Measurements from ENCODE around the gene VPS37B.
"Not testable (repeated sequence)": the region's sequence is repeated elsewhere in the genome, so short reads cannot be mapped to it uniquely, and the experiment has no call there.

Gene VPS37B, protein sequence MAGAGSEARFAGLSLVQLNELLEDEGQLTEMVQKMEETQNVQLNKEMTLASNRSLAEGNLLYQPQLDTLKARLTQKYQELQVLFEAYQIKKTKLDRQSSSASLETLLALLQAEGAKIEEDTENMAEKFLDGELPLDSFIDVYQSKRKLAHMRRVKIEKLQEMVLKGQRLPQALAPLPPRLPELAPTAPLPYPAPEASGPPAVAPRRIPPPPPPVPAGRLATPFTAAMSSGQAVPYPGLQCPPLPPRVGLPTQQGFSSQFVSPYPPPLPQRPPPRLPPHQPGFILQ

DNA sequence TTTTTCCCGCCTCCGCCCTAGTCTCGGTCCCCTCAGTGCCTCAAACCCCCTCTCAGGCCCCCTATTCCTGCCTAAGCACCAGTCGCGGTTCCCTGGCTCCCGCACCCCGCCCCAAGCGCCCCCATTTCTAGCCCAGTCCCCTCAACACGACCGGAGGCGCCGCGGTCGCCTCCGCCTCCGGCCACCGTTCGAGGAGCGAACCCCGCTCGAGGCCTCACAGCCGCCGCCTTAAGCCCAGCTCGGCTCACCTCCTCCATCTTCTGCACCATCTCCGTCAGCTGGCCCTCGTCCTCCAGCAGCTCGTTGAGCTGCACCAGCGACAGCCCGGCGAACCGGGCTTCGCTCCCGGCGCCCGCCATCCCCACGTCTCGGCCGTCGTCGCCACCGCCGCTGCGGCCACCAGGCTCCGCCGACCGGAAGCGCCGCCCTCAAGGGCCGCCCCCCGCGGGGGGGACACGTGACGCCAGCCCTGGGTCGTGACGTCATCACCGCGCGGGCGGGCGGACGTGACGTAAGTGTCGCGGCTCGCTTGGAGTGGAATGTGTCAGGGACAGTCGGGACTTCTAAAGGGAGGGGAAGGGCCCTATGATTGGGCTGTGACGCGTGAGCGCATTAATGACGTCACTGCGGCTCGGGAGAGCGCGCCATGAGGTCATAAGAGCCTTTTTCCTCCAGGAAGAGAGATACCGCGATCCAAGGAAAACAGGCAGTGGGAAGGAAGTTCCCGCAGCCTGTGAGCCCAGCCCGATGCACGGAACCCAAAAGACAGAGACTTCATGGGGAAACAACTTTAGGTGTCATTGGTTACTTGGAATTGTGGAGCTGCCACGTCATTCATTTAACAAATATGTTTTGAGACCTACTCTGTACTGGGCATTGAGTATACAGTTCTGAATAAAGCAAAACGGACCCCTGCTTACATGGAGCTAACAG lies at the start of gene VPS37B:
Gene VPS37B (minus strand): TSS at position 421 of the 933 bp plus-strand sequence. CDS start 62 bp downstream, at position 359.
- TF ChIP-seq, protein P1, sequence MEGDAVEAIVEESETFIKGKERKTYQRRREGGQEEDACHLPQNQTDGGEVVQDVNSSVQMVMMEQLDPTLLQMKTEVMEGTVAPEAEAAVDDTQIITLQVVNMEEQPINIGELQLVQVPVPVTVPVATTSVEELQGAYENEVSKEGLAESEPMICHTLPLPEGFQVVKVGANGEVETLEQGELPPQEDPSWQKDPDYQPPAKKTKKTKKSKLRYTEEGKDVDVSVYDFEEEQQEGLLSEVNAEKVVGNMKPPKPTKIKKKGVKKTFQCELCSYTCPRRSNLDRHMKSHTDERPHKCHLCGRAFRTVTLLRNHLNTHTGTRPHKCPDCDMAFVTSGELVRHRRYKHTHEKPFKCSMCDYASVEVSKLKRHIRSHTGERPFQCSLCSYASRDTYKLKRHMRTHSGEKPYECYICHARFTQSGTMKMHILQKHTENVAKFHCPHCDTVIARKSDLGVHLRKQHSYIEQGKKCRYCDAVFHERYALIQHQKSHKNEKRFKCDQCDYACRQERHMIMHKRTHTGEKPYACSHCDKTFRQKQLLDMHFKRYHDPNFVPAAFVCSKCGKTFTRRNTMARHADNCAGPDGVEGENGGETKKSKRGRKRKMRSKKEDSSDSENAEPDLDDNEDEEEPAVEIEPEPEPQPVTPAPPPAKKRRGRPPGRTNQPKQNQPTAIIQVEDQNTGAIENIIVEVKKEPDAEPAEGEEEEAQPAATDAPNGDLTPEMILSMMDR (conservative IDR thresholded peaks at IDR 0.05; ENCODE audit: low read depth, low read length): no peak
- H3K4me3 ChIP-seq (ENCODE audit: low read depth, low read length): peak within 1 kb of the TSS; percentile 87
- peak; percentile 82 for DNase-seq (ENCODE audit: low read depth)

DNA sequence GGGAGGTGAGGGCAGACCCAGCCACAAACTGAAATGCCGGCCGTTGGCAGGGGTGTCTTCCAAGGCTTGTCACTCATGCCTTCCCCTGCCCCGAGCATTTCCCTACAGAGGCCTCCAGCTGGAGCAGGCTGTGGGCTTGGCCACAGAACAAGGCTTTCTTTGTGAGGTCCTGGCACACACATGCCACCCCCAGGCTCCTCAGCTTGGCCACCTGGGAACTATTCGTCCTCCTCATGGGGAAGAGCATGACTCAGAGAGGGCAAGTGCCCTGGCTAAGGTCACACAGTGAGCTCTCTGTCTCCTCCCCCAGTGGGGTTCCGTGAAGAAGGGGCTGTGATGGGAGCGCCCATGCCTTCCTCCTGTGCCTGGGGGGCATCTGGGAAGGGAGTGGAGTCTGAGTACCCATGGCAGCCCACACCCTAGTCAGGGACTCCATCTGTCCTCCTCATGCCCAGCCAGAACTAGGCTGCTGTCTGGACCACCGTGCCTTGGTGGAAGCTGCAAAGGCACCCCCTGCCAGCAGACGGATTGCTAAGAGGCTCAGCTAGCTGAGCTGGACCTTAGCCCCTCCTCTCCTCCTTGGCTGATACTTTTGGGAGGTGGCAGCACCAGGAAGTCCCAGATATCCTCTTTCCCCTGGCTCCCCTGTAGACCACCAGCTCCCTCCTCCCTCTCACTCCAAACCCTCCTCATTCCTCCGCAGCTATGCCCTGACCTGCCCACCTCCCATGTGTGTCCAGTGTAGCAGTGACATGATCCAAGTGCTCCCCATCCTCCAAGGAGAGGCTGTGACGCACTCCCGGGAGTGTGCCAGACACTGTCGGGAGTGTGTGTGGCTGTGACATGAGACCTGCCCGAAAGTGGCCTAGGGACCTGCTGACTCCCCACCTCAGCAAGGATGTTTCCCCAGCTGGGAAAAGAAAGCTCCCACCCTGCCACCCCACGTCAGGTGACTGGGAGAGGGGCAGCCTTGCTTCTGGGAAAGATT lies 49.0 kb upstream of the VPS37B start:
- H3K4me3 ChIP-seq (ENCODE audit: low read depth, low read length): no peak overlapping the region
- TF ChIP-seq, protein P1 (conservative IDR thresholded peaks at IDR 0.05; ENCODE audit: low read depth, low read length): no peak
- peak; percentile 8 for DNase-seq (ENCODE audit: low read depth)

DNA sequence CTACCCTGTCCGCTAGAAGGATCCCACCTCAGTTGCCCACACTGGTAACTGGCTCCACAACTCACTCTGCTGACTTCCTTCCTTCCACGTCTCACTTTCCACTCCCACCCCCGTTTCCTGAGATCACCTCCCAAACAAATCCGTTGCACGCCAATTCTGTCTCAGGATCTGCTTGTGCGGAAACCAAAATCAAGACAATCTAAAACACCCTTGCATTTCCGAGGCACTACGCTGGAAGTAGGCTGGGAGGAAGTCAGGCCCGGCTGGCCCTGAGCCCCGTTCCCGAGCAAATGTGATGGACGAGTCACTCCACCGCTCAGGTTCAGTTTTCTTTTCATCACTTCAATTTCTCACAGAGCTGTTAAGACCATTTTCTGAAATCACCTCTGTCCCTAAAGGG lies 47.3 kb upstream of the VPS37B start:
- H3K4me3 ChIP-seq (ENCODE audit: low read depth, low read length): no peak overlapping the region
- TF ChIP-seq, protein P1 (conservative IDR thresholded peaks at IDR 0.05; ENCODE audit: low read depth, low read length): no peak
- DNase-seq (ENCODE audit: low read depth): no peak

DNA sequence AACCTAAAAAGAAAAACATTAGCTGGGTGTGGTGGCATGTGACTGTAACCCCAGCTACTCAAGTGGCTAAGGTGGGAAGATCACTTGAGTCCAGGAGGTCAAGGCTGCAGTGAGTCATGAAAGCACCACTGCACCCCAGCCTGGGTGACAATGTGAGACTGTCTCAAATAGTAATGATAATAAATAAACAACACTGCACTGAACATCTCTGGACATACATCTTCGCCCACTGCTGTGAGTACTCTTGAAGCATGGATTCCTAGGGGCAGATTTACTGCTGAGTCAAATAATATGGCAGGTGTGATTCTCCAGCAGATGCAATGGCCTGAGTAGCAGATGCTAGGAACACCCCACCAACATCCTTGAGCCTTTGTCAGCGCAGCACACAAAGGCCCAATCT lies 46.7 kb upstream of the VPS37B start:
- no peak overlapping the region for H3K4me3 ChIP-seq (ENCODE audit: low read depth, low read length)

DNA sequence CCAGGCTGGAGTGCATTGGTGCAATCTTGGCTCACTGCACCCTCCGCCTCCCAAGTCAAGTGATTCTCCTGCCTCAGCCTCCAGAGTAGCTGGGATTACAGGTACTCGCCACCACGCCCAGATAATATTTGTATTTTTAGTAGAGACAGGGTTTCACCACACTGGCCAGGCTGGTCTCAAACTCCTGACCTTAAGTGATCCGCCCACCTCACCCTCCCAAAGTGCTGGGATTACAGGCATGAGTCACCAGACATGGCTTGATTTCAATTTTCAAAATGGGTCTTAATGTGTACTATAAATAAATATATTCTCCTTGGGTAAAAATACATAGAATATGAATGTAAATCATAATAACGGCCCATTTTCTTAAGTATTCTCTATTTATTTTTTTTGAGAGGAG lies 45.4 kb upstream of the VPS37B start:
- H3K4me3 ChIP-seq (ENCODE audit: low read depth, low read length): not testable (repeated sequence)
- DNase-seq (ENCODE audit: low read depth): peak; percentile 23

More for the DNA sequence above, 46.7 kb upstream of the VPS37B start:
- peak; percentile 15 for DNase-seq (ENCODE audit: low read depth)
- TF ChIP-seq, protein P1 (conservative IDR thresholded peaks at IDR 0.05; ENCODE audit: low read depth, low read length): no peak

DNA sequence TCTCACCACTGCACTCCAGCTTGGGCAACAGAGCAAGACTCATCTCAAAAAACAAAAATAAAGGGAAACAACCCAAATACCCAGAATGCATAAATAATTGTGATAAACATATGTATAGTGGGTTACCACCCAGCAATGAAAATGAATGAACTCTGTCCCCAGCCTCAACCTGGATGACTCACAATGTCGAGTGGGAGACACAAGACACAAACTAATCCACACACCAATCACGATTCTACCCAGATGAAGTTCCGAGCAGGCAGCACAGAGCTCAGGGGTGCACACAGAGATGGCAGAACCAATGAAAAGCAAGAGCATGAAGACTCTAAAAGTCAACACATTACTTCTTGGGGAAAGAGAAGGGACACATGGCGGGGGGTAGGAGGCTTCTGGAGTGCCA lies 43.2 kb upstream of the VPS37B start:
- H3K4me3 ChIP-seq (ENCODE audit: low read depth, low read length): no peak overlapping the region
- no peak for DNase-seq (ENCODE audit: low read depth)
- TF ChIP-seq, protein P1 (conservative IDR thresholded peaks at IDR 0.05; ENCODE audit: low read depth, low read length): no peak

Measured in choroid plexus epithelial cell (primary cell).